SKM-1 (cell line): Measurements from ENCODE around the gene RYR1.
"Not testable (repeated sequence)": the region's sequence is repeated elsewhere in the genome, so short reads cannot be mapped to it uniquely, and the experiment has no call there.

ENCODE experiments used
- DNase-seq: peaks from one replicate; lab custom pipeline; 2025; ENCODE audit not compliant: unreplicated experiment; lab: John Stamatoyannopoulos, UW

The RYR1 gene

GRCh38 chr19:38559428-38560401 lies 126.2 kb downstream of the RYR1 start:
- DNase-seq: no peak

DNA sequence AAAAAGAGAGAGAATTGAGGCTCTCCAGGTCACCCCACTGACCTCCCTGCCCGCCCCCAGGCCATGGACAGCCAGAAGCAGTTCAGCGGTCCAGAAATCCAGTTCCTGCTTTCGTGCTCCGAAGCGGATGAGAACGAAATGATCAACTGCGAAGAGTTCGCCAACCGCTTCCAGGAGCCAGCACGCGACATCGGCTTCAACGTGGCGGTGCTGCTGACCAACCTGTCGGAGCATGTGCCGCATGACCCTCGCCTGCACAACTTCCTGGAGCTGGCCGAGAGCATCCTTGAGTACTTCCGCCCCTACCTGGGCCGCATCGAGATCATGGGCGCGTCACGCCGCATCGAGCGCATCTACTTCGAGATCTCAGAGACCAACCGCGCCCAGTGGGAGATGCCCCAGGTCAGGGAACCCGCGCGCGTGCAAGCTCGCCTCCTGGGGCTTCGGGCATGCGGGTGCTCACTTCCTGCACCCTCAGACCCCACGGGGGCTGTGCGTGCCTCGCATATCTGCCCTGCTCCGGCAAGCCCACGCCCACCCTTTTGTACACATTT lies 127.6 kb downstream of the RYR1 start:
- DNase-seq: no peak

- DNase-seq: no peak
Measured at GRCh38 chr19:38561658-38562057, 128.2 kb downstream of the RYR1 start.

- no peak for DNase-seq
Measured at GRCh38 chr19:38562096-38562495, 128.6 kb downstream of the RYR1 start.

- no peak for DNase-seq
Measured at GRCh38 chr19:38563475-38563874, 130.0 kb downstream of the RYR1 start.

DNA sequence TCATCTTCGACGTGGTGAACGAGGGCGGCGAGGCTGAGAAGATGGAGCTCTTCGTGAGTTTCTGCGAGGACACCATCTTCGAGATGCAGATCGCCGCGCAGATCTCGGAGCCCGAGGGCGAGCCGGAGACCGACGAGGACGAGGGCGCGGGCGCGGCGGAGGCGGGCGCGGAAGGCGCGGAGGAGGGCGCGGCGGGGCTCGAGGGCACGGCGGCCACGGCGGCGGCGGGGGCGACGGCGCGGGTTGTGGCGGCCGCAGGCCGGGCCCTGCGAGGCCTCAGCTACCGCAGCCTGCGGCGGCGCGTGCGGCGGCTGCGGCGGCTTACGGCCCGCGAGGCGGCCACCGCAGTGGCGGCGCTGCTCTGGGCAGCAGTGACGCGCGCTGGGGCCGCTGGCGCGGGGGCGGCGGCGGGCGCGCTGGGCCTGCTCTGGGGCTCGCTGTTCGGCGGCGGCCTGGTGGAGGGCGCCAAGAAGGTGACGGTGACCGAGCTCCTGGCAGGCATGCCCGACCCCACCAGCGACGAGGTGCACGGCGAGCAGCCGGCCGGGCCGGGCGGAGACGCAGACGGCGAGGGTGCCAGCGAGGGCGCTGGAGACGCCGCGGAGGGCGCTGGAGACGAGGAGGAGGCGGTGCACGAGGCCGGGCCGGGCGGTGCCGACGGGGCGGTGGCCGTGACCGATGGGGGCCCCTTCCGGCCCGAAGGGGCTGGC lies 131.6 kb downstream of the RYR1 start:
- no peak for DNase-seq

GRCh38 chr19:38565691-38566105 lies 132.2 kb downstream of the RYR1 start:
- DNase-seq: no peak

- DNase-seq: no peak
Measured at GRCh38 chr19:38569368-38569983, 136.0 kb downstream of the RYR1 start.

- DNase-seq: no peak
Measured at GRCh38 chr19:38571682-38572081, 138.2 kb downstream of the RYR1 start.

DNA sequence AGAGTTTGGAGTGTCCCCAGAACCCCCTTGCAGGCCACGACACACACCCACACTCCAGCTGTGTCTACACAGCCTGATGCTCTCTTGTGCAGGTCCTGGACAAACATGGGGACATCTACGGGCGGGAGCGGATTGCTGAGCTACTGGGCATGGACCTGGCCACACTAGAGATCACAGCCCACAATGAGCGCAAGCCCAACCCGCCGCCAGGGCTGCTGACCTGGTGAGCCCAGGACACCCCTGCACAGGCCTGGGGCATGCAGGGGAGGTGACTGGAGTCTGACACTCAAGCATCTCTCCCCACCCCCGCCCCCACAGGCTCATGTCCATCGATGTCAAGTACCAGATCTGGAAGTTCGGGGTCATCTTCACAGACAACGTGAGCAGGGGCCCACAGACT lies 144.3 kb downstream of the RYR1 start:
- no peak for DNase-seq

- DNase-seq: not testable (repeated sequence)
Measured at GRCh38 chr19:38579304-38579703, 145.8 kb downstream of the RYR1 start.

GRCh38 chr19:38580080-38580479 lies 146.6 kb downstream of the RYR1 start:
- DNase-seq: no peak

GRCh38 chr19:38583219-38583984 lies 149.9 kb downstream of the RYR1 start:
- no peak for DNase-seq

DNA sequence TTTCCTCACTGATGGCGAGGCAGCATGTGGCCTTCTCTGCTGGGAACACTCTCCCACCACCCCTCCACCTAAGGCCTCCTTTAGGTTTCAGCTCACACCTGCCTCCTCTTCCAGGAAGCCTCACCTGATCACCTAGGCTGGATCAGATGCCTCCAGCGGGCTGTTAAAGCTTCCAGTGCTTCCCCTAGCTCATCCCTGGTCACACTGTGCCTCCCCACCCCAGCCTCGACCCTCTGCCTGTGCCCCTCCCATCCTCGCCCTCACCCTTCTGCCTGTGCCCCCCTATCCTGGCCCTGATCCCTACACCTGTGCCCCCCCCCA lies 150.5 kb downstream of the RYR1 start:
- DNase-seq: no peak

DNA sequence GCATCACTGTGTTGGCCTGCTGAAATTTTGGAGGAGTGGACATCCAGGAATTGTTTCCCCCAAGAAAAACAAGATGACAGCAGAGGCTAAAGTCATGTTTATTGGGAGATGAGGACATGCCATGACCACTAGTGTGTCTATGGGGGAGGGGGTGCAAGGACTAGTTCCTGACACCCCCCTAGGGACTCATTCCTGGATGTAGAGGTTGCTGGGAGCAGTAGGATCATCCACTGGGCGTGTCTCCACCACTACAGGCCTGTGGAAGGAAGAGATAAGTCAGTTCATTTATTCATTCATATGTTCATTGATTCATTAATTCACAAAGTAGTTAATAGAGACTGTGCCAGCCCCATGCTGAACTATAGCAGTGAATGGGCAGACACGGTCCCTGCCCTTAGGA lies 154.1 kb downstream of the RYR1 start:
- DNase-seq: no peak

GRCh38 chr19:38588041-38588440 lies 154.6 kb downstream of the RYR1 start:
- DNase-seq: no peak

DNA sequence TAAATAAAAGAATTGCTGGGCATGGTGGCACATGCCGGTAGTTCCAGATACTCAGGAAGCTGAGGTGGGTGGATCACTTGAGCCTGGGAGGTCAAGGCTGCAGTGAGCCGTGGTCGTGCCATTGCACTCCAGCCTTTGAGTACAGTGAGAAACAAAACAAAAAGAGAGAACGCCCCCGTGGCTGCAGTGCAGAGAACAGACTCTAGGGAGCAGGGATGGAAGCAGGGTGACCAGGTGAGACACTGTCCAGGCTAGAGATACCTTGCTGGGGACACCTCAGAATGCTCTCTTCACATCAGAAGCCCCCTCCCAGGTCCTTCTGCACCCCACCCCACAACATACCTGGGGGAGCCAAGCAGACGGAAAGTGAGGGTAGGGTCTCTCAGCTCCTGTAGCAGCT lies 159.4 kb downstream of the RYR1 start:
- DNase-seq: no peak

- DNase-seq: no peak
Measured at GRCh38 chr19:38596057-38596981, 162.8 kb downstream of the RYR1 start.

GRCh38 chr19:38597075-38597474 lies 163.6 kb downstream of the RYR1 start:
- DNase-seq: no peak

GRCh38 chr19:38599722-38600121 lies 166.2 kb downstream of the RYR1 start:
- DNase-seq: no peak
